ENCODE results near the gene ATP11A.

ATP11A gene

GRCh38 chr13:112713517-112714253 is 23.8 kb downstream of the ATP11A start:
- no peak for TF ChIP-seq CTCF (IDR thresholded peaks at IDR 0.05; ENCODE audit: insufficient read depth, missing control alignments)
- FAIRE-seq (no peak), DNase-seq (ENCODE audit: insufficient read length, low spot score) (no peak)

- no peak for FAIRE-seq
- no peak for DNase-seq (ENCODE audit: insufficient read length, low spot score)
- no peak for TF ChIP-seq CTCF (IDR thresholded peaks at IDR 0.05; ENCODE audit: insufficient read depth, missing control alignments)
Measured at GRCh38 chr13:112714376-112715174, 24.7 kb downstream of the ATP11A start.

GRCh38 chr13:112715210-112715609 is 25.4 kb downstream of the ATP11A start:
- DNase-seq (ENCODE audit: insufficient read length, low spot score) (no peak), FAIRE-seq (no peak)
- no peak for TF ChIP-seq CTCF (IDR thresholded peaks at IDR 0.05; ENCODE audit: insufficient read depth, missing control alignments)

GRCh38 chr13:112715715-112716460 is 26.1 kb downstream of the ATP11A start:
- DNase-seq (ENCODE audit: insufficient read length, low spot score) (no peak), FAIRE-seq (no peak)
- TF ChIP-seq CTCF (IDR thresholded peaks at IDR 0.05; ENCODE audit: insufficient read depth, missing control alignments), result no peak

GRCh38 chr13:112716461-112716820 is 26.6 kb downstream of the ATP11A start:
- DNase-seq (ENCODE audit: insufficient read length, low spot score) (no peak), FAIRE-seq (no peak)
- TF ChIP-seq CTCF (IDR thresholded peaks at IDR 0.05; ENCODE audit: insufficient read depth, missing control alignments), result no peak

- TF ChIP-seq CTCF (IDR thresholded peaks at IDR 0.05; ENCODE audit: insufficient read depth, missing control alignments), result no peak
- FAIRE-seq, result no peak
- DNase-seq (ENCODE audit: insufficient read length, low spot score), result no peak
Measured at GRCh38 chr13:112716841-112717520, 27.1 kb downstream of the ATP11A start.
